DOHH2 (cell line): ENCODE measurements around the gene FSTL4.

ENCODE experiments used
- H3F3A ChIP-seq: fragments of 200-600 bp; sonication (generic), shearing (Covaris generic); 2 replicates; pipeline ENCODE4 v1.6.0; 2016; ENCODE audit warnings: antibody characterized with exemption, mild to moderate bottlenecking; ENCODE audit not compliant: control insufficient read depth, insufficient read depth
- H3K27ac ChIP-seq: fragments of 200-600 bp; sonication (generic); 2 replicates; pipeline ENCODE4 v1.5.1; 2014; ENCODE audit warnings: low read depth, mild to moderate bottlenecking, low read length, moderate library complexity
- H3K27me3 ChIP-seq: fragments of 200-600 bp; sonication (generic); 2 replicates; pipeline ENCODE4 v1.6.1; 2014; ENCODE audit warnings: mild to moderate bottlenecking, low read length, mixed read lengths; ENCODE audit not compliant: control insufficient read depth
- H3K36me3 ChIP-seq: fragments of 200-600 bp; sonication (generic); 2 replicates; pipeline ENCODE4 v1.6.1; 2014; ENCODE audit warnings: mild to moderate bottlenecking, low read length, moderate library complexity, mixed read lengths; ENCODE audit not compliant: control insufficient read depth
- H3K4me1 ChIP-seq: fragments of 200-600 bp; sonication (generic); 2 replicates; pipeline ENCODE4 v1.6.1; 2014; ENCODE audit warnings: mild to moderate bottlenecking, low read length, mixed read lengths; ENCODE audit not compliant: control insufficient read depth
- H3K4me2 ChIP-seq: fragments of 200-600 bp; sonication (generic); 2 replicates; pipeline ENCODE4 v1.6.0; 2014; ENCODE audit warnings: mild to moderate bottlenecking, low read length, moderate library complexity
- H3K4me3 ChIP-seq: fragments of 200-600 bp; sonication (generic); 2 replicates; pipeline ENCODE4 v1.5.1; 2014; ENCODE audit warnings: mild to moderate bottlenecking, low read length, mixed read lengths
- H3K79me2 ChIP-seq: fragments of 200-600 bp; sonication (generic); 2 replicates; pipeline ENCODE4 v1.6.1; 2014; ENCODE audit warnings: mild to moderate bottlenecking, low read length, mixed read lengths; ENCODE audit not compliant: control insufficient read depth
- H3K9me2 ChIP-seq: fragments of 200-600 bp; sonication (generic); replicated peaks from 2 replicates; pipeline ENCODE4 v1.6.1; 2014; ENCODE audit warnings: mild to moderate bottlenecking, low read length, mixed read lengths; ENCODE audit not compliant: control insufficient read depth
- H3K9me3 ChIP-seq: fragments of 200-600 bp; sonication (generic); 2 replicates; pipeline ENCODE4 v1.6.1; 2014; ENCODE audit warnings: antibody characterized with exemption, low read length, mixed read lengths; ENCODE audit not compliant: control insufficient read depth, insufficient read depth
- H4K20me1 ChIP-seq: fragments of 200-600 bp; sonication (generic); 2 replicates; pipeline ENCODE4 v1.6.0; 2014; ENCODE audit warnings: low read depth, mild to moderate bottlenecking, antibody characterized with exemption, low read length, moderate library complexity; ENCODE audit not compliant: control insufficient read depth, insufficient read depth
- CTCF ChIP-seq: fragments of 200-600 bp; sonication (generic); IDR thresholded peaks from one replicate; pipeline ENCODE4 v1.5.1; 2014; ENCODE audit warnings: antibody characterized with exemption, mild to moderate bottlenecking, low read depth, low read length; ENCODE audit not compliant: poor library complexity, severe bottlenecking
- EZH2phosphoT487 ChIP-seq: fragments of 200-600 bp; sonication (generic); IDR thresholded peaks from 2 replicates; pipeline ENCODE4 v1.6.1; 2017; ENCODE audit warnings: borderline replicate concordance, mild to moderate bottlenecking, antibody characterized with exemption, low read length, moderate library complexity, mixed read lengths

The FSTL4 gene

GRCh38 chr5:133457439-133458355 is 154.6 kb downstream of the FSTL4 start:
- H3F3A ChIP-seq, result no peaks in the 10 kb centered on the region
- H3K4me2 ChIP-seq, result no peak overlapping the region

GRCh38 chr5:133456933-133457402 is 155.4 kb downstream of the FSTL4 start:
- no peaks in the 10 kb centered on the region for H3K4me1 ChIP-seq
- H3F3A ChIP-seq, result no peaks in the 10 kb centered on the region
- no peak overlapping the region for H3K4me3 ChIP-seq
- peaks cover 3% of the 10 kb centered on the region; the same call in 1 of the 2 replicates for H3K27me3 ChIP-seq
- no peak overlapping the region for H3K27ac ChIP-seq
- H3K9me2 ChIP-seq, result no peaks in the 10 kb centered on the region
- TF ChIP-seq CTCF (no peak), EZH2phosphoT487 (no peak)
- H3K36me3 ChIP-seq, result no peaks in the 10 kb centered on the region
- no peak overlapping the region for H3K4me2 ChIP-seq
- H3K9me3 ChIP-seq, result no peaks in the 10 kb centered on the region
- H3K79me2 ChIP-seq, result no peaks in the 10 kb centered on the region
- no peaks in the 10 kb centered on the region for H4K20me1 ChIP-seq

More at GRCh38 chr5:133457439-133458355, 154.6 kb downstream of the FSTL4 start:
- Histone ChIP-seq H3K27me3 (no peaks in the 10 kb centered on the region; the same call in 1 of the 2 replicates), H3K4me3 (no peak overlapping the region), H3K79me2 (no peaks in the 10 kb centered on the region), H3K36me3 (no peaks in the 10 kb centered on the region), H4K20me1 (no peaks in the 10 kb centered on the region; the same call in 1 of the 2 replicates), H3K9me2 (no peaks in the 10 kb centered on the region), H3K27ac (no peak overlapping the region), H3K4me1 (no peaks in the 10 kb centered on the region), H3K9me3 (no peaks in the 10 kb centered on the region)
- TF ChIP-seq EZH2phosphoT487 (no peak), CTCF (no peak)

- H3F3A ChIP-seq, result no peaks in the 10 kb centered on the region
- H3K36me3 ChIP-seq, result no peaks in the 10 kb centered on the region
- H3K79me2 ChIP-seq, result no peaks in the 10 kb centered on the region
- H4K20me1 ChIP-seq, result no peaks in the 10 kb centered on the region
- H3K4me1 ChIP-seq, result no peaks in the 10 kb centered on the region
- no peaks in the 10 kb centered on the region for H3K9me3 ChIP-seq
- TF ChIP-seq EZH2phosphoT487 (no peak), CTCF (no peak)
- peaks cover 3% of the 10 kb centered on the region; the same call in 1 of the 2 replicates for H3K27me3 ChIP-seq
- no peak overlapping the region for H3K4me3 ChIP-seq
- H3K27ac ChIP-seq, result no peak overlapping the region
- H3K4me2 ChIP-seq, result no peak overlapping the region
- H3K9me2 ChIP-seq, result no peaks in the 10 kb centered on the region
Observed at GRCh38 chr5:133455676-133456075, 156.7 kb downstream of the FSTL4 start.
